Vagina (tissue), 2 donors: ENCODE measurements around the gene SECTM1.

Experiments
- CTCF ChIP-seq, 3 experiments: fragments of 450-650 bp in 2 of 3; fragments of 200-600 bp in 1 of 3; sonication (generic) in 1 of 3; IDR thresholded peaks; one replicate each; pipeline ENCODE4 v1.5.1; 2017 to 2019; ENCODE audit warnings: antibody characterized with exemption in 3 of 3, mild to moderate bottlenecking in 2 of 3, moderate library complexity in 2 of 3
- POLR2A ChIP-seq, 2 donors: fragments of 450-650 bp; IDR thresholded peaks; one replicate each; pipeline ENCODE4 v1.6.1; 2017; ENCODE audit warnings: antibody characterized with exemption in 2 of 2, mild to moderate bottlenecking in 2 of 2, moderate library complexity in 2 of 2
- POLR2AphosphoS5 ChIP-seq, 2 donors: sonication (generic); formaldehyde crosslinking; IDR thresholded peaks; one replicate each; pipeline ENCODE4 v1.9.0; 2017; ENCODE audit warnings: antibody characterized with exemption in 2 of 2, mild to moderate bottlenecking in 2 of 2, low read depth in 1 of 2; ENCODE audit not compliant: insufficient read depth in 1 of 2

DNA sequence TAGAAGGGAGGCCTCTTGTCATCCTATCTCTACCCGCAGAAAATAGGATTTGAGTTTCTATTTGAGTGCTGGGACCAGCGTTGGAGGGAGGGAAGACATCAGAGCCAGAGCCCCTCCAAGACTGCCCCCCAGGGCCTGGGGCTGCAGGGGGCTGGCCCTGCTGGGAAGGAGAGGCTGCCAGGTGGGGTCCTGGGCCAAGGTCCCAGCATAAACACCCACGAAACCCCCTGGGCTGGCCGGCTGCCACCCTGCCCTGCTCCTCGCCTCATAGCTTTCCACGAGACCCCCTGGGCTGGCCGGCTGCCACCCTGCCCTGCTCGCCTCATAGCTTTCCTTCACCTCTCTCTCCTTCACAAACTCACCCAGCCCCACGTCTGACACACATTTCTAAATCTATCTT, 14.9 kb upstream of the SECTM1 start:
- TF ChIP-seq CTCF (IDR thresholded peaks at IDR 0.05) (no peak), POLR2A (IDR thresholded peaks at IDR 0.05) (no peak), POLR2AphosphoS5 (IDR thresholded peaks at IDR 0.05; ENCODE audit: insufficient read depth in 1 of 2, low read depth in 1 of 2) (no peak)
